ENCODE data around the gene C15orf39. TPM values are rescaled to one million over a fixed set of nuclear protein-coding genes. Genes with fewer than 3 reads are reported as not detected.

C15orf39 gene
- total RNA-seq (2021): 45.6 and 48.7 TPM in 2 replicates
- long read RNA-seq, full-length matches to known transcripts: 27 of 52 reads
- long read RNA-seq, partial matches to known transcripts: 20 of 52 reads
- long read RNA-seq, other reads (novel, unspliced or antisense): 5 of 52 reads

DNA sequence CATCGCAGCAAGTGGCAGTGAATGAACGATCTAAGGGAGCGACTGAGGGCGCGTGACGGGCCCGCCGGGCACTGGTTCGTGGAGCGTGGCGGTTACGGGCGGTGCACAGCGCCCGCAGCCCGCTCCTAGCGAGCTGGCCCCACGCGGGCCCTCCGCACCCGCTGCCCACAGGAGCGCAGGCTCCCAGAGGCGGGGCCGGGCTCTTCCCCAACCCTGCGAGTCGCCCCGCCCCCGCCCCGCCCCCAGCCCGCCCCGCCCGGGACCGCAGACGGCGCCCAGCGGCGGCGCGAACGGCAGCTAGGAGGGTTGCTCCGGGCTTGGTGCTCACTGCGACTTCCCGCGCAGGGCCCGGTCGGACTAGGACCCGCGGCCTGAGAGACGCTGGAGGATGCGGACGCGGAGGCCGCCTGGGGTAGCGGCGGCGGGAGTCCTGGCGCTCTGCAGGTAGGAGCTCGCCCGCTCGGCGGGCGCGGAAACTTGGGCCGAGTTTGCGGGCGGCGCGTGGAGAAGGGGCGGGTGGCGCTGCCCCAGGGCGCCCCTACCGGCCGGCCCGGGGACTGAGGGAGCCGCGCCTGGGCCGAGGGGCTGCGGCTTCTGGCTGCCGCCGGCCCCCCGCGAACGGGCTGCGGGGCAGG, at the start of gene C15orf39:
C15orf39 (plus strand) TSS at position 267 of the 635 bp plus-strand sequence. CDS start 4,167 bp downstream, outside the sequence.
- Mint-ChIP-seq H3K9me3 (no peaks in the 10 kb centered on the region; a peak in 1 of 5 replicates), H3K27me3 (ENCODE audit: low read depth) (peaks cover 2% of the 10 kb centered on the region), H3K36me3 (ENCODE audit: insufficient read depth in 1 of 3, low read depth in 3 of 3) (peaks cover 6 to 9% (median 7%) of the 10 kb centered on the region in 3 experiments), H3K27ac (peak within 1 kb of the TSS; percentile 88 to 94 (median 89); a peak in 6 of 7 replicates), H3K4me1 (peaks cover 39 to 48% of the 10 kb centered on the region in 2 experiments), H3K4me3 (peak within 1 kb of the TSS; percentile 88 to 95)
- Histone ChIP-seq H3K4me2 (ENCODE audit: insufficient read depth, insufficient read length, low read length) (peak within 1 kb of the TSS; percentile 81), H3K27ac (ENCODE audit: insufficient read length, low read depth, low read length) (no peak within 1 kb of the TSS), H3K9me3 (ENCODE audit: control insufficient read depth, low read depth, low read length) (no peaks in the 10 kb centered on the region), H2BK12ac (ENCODE audit: insufficient read length, low read depth, low read length) (no peak within 1 kb of the TSS), H3K27me3 (ENCODE audit: insufficient read depth, low read length) (no peaks in the 10 kb centered on the region), H3K23ac (ENCODE audit: insufficient read length, low read depth, low read length) (no peak within 1 kb of the TSS), H2BK20ac (ENCODE audit: low read depth, low read length, poor library complexity, severe bottlenecking) (no peak within 1 kb of the TSS), H3K18ac (ENCODE audit: insufficient read length, low read depth, low read length) (no peak within 1 kb of the TSS), H2BK5ac (ENCODE audit: insufficient read length, low read length) (no peak within 1 kb of the TSS), H2BK120ac (ENCODE audit: low read depth, low read length, poor library complexity, severe bottlenecking) (no peak within 1 kb of the TSS), H4K20me1 (ENCODE audit: control insufficient read depth, insufficient read depth, insufficient read length) (peaks cover 8% of the 10 kb centered on the region), H3K79me2 (ENCODE audit: insufficient read depth, low read length) (peaks cover 31% of the 10 kb centered on the region; the same call in 1 of the 2 replicates), H3K4ac (ENCODE audit: low read depth, low read length) (no peak within 1 kb of the TSS), H4K5ac (ENCODE audit: insufficient read length, low read depth, low read length) (no peak within 1 kb of the TSS), H4K91ac (ENCODE audit: insufficient read length, low read depth, low read length) (no peak within 1 kb of the TSS), H3K23me2 (ENCODE audit: insufficient read length, low read depth, low read length, poor library complexity, severe bottlenecking) (peaks cover 17% of the 10 kb centered on the region), H3K14ac (ENCODE audit: insufficient read depth, low read length) (no peak within 1 kb of the TSS), H3K79me1 (ENCODE audit: insufficient read depth, low read depth, low read length, poor library complexity, severe bottlenecking) (peaks cover 7% of the 10 kb centered on the region), H2AK5ac (ENCODE audit: insufficient read length, low read length) (no peak within 1 kb of the TSS), H3K56ac (ENCODE audit: insufficient read length, low read depth, low read length) (no peak within 1 kb of the TSS), H4K8ac (replicated peaks; ENCODE audit: insufficient read length, low read depth, low read length) (no peak within 1 kb of the TSS), H3K9ac (ENCODE audit: extremely low read depth, insufficient read length, low read length) (peak within 1 kb of the TSS; percentile 15), H3T11ph (ENCODE audit: low read length) (no peak within 1 kb of the TSS), H3K4me1 (ENCODE audit: insufficient read depth, low read length) (peaks cover 6% of the 10 kb centered on the region), H2BK15ac (ENCODE audit: low read depth, low read length) (no peak within 1 kb of the TSS), H2AFZ (ENCODE audit: low read length) (no peak within 1 kb of the TSS)
- peak; percentile 83 for DNase-seq
- WGBS (ENCODE audit: extremely low coverage, insufficient read length, low lambda C conversion rate): no CpG with 5 or more reads among the region's 84 CpGs
- TF ChIP-seq, protein P1, sequence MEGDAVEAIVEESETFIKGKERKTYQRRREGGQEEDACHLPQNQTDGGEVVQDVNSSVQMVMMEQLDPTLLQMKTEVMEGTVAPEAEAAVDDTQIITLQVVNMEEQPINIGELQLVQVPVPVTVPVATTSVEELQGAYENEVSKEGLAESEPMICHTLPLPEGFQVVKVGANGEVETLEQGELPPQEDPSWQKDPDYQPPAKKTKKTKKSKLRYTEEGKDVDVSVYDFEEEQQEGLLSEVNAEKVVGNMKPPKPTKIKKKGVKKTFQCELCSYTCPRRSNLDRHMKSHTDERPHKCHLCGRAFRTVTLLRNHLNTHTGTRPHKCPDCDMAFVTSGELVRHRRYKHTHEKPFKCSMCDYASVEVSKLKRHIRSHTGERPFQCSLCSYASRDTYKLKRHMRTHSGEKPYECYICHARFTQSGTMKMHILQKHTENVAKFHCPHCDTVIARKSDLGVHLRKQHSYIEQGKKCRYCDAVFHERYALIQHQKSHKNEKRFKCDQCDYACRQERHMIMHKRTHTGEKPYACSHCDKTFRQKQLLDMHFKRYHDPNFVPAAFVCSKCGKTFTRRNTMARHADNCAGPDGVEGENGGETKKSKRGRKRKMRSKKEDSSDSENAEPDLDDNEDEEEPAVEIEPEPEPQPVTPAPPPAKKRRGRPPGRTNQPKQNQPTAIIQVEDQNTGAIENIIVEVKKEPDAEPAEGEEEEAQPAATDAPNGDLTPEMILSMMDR (conservative IDR thresholded peaks at IDR 0.05): peak; percentile 98
